CD4-positive, alpha-beta memory T cell (primary cell): ENCODE data around the gene EIF4EBP2. TPM values are rescaled to one million over a fixed set of nuclear protein-coding genes. Genes with fewer than 3 reads are reported as not detected.
A peak's percentile ranks its signal among the peaks of the same experiment; 100 is the strongest.

Source experiments
- CTCF ChIA-PET: fragments of 350-600 bp; sonication (Branson Sonifier 250); formaldehyde crosslinking; loops from one replicate; lab custom pipeline; 2021; ENCODE audit warnings: inconsistent platforms; ENCODE audit not compliant: partially characterized antibody; lab: Charles Lee
- POLR2A ChIA-PET: fragments of 350-600 bp; sonication (Branson Sonifier 250); formaldehyde crosslinking; loops from one replicate; lab custom pipeline; 2021; ENCODE audit not compliant: partially characterized antibody; lab: Charles Lee
- DNase-seq, 5 donors: peaks; one replicate each; pipeline versions ENCODE4 v3.0.0 to v3.0.0-alpha.2; 2020 to 2022; ENCODE audit warnings: mixed read lengths in 1 of 5
- H3K27ac ChIP-seq: one replicate; pipeline ENCODE4 v1.7.0; 2013; ENCODE audit warnings: low read depth, low read length
- H3K27me3 ChIP-seq: 2 replicates; pipeline ENCODE4 v1.7.0; 2013; ENCODE audit warnings: mild to moderate bottlenecking, low read length, moderate library complexity; ENCODE audit not compliant: insufficient read depth
- H3K36me3 ChIP-seq: 2 replicates; pipeline ENCODE4 v1.7.0; 2013; ENCODE audit warnings: mild to moderate bottlenecking, low read length, moderate library complexity; ENCODE audit not compliant: insufficient read depth
- H3K4me1 ChIP-seq: 2 replicates; pipeline ENCODE4 v1.7.0; 2013; ENCODE audit warnings: mild to moderate bottlenecking, low read length, moderate library complexity; ENCODE audit not compliant: insufficient read depth
- H3K4me3 ChIP-seq, 2 donors: one replicate each; pipeline ENCODE4 v1.7.0; 2013; ENCODE audit warnings: low read length in 2 of 2, mild to moderate bottlenecking in 1 of 2
- H3K9me3 ChIP-seq, 2 donors: one replicate each; pipeline ENCODE4 v1.7.0; 2013; ENCODE audit warnings: low read length in 2 of 2, control low read depth in 1 of 2; ENCODE audit not compliant: control insufficient read depth in 1 of 2
- H3K27ac Mint-ChIP-seq, 7 donors: one replicate each; pipeline ENCODE4 v1.8.0; 2020 to 2021; ENCODE audit warnings: mixed read lengths in 7 of 7, mild to moderate bottlenecking in 6 of 7, inconsistent platforms in 3 of 7, moderate library complexity in 3 of 7
- H3K27me3 Mint-ChIP-seq, 2 donors: one replicate each; pipeline ENCODE4 v1.8.0; 2020 to 2021; ENCODE audit warnings: mixed read lengths in 2 of 2
- H3K36me3 Mint-ChIP-seq, 2 donors: one replicate each; pipeline ENCODE4 v1.8.0; 2020 to 2021; ENCODE audit warnings: mixed read lengths in 2 of 2, inconsistent platforms in 1 of 2, mild to moderate bottlenecking in 1 of 2
- H3K4me1 Mint-ChIP-seq, 4 donors: one replicate each; pipeline ENCODE4 v1.8.0; 2020 to 2021; ENCODE audit warnings: mixed read lengths in 4 of 4, mild to moderate bottlenecking in 1 of 4
- H3K4me3 Mint-ChIP-seq, 8 donors: one replicate each; pipeline ENCODE4 v1.8.0; 2020 to 2021; ENCODE audit warnings: mixed read lengths in 8 of 8, mild to moderate bottlenecking in 7 of 8, moderate library complexity in 6 of 8, inconsistent platforms in 3 of 8
- H3K9me3 Mint-ChIP-seq, 8 donors: one replicate each; pipeline ENCODE4 v1.8.0; 2020 to 2021; ENCODE audit warnings: mixed read lengths in 8 of 8, mild to moderate bottlenecking in 5 of 8, inconsistent platforms in 3 of 8, moderate library complexity in 1 of 8
- intact Hi-C: fragments of 100-400 bp; cut with micrococcal nuclease; formaldehyde crosslinking; loops from one replicate; pipeline ENCODE4 v1.15.1; 2023
- polyA plus RNA-seq, 2 donors: library from polyadenylated mRNA; unstranded; fragments of 300-500 nt; fragmentation: Illumina TruSeq; gene quantifications; one replicate each; pipeline ENCODE4 v1.2.3, GENCODE V29; 2021
- total RNA-seq, 2 experiments: library from RNA; stranded (reverse); gene quantifications; one replicate each; pipeline ENCODE4 v1.2.3, GENCODE V29; 2021

EIF4EBP2 gene
- total and polyA plus RNA-seq, 4 experiments from 2014 or later, result 54.5 to 83.9 (median 62.3) TPM

DNA sequence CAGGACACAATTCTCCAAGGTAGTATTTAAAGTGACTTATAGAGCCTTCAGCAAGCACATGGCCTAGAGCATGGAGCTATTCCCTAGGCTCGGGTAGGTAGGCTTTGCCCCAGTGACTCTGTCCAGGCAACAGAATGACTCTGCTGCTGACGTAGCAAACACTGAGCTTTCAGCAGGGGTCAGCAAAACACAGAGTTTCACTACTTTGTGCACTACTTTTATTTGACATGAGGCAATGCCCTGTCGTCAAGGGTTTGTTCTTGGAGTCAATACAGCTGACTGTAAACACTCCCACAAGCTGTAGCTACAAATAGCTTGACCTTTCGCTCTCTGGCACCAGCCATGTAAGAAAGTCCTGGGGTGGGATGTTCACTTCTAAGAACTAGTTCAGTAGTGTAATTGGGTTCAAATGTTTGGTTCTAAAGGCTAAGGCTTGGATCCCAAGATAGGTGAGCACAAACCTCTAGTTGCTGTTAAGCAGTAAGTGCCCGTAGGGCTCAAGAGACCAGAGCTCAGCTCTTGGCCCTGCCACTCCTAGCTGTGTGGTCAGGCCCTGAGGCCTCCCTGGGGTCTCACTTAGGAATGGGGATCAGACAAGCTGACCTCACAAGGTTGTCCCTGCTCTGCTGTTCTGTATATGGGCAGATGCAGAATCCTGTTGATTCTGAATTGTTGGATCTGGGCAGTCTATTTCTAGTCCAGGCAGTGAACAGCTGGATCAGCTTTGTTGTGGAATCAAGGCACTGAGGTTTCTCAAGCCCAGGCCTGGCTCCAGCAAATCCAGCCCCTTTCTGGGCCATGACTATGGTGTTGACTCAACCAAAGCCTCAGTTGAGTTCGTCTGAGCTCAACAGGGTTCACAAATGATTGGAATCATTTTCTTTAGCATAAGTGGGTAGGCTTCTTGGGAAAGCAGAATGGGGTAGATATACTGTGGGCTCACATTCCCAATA is 26.8 kb downstream of the EIF4EBP2 start:
- Histone ChIP-seq H3K4me1 (peaks cover 35% of the 10 kb centered on the region), H3K27me3 (no peaks in the 10 kb centered on the region), H3K9me3 (no peaks in the 10 kb centered on the region), H3K36me3 (peaks cover 15% of the 10 kb centered on the region), H3K4me3 (no peak overlapping the region), H3K27ac (no peak overlapping the region)
- H3K9me3 Mint-ChIP-seq, result no peaks in the 10 kb centered on the region
- H3K4me3 Mint-ChIP-seq, result peak overlapping the region in 1 of 8 donors; percentile 39
- CTCF ChIA-PET, result interaction anchor here (1.1 to 1.5 kb wide), 2 partner anchors 25 to 45 kb away, joined by 3 to 7 read pairs; no protein-coding TSS in a partner anchor
- intact Hi-C loops, result no loop called here
- POLR2A ChIA-PET, result interaction anchor here (0.6 to 2.3 kb wide), 4 partner anchors 12 to 33 kb away, joined by 3 to 22 read pairs (median 3); partner anchors contain the start of gene EIF4EBP2
- peak overlapping the region; percentile 52 to 99 (median 94) for H3K27ac Mint-ChIP-seq
- DNase-seq, result no peak
- peaks cover 16 to 44% (median 35%) of the 10 kb centered on the region in 4 donors for H3K4me1 Mint-ChIP-seq
- peaks cover 12 to 31% of the 10 kb centered on the region in 2 donors for H3K36me3 Mint-ChIP-seq
- H3K27me3 Mint-ChIP-seq, result no peaks in the 10 kb centered on the region

DNA sequence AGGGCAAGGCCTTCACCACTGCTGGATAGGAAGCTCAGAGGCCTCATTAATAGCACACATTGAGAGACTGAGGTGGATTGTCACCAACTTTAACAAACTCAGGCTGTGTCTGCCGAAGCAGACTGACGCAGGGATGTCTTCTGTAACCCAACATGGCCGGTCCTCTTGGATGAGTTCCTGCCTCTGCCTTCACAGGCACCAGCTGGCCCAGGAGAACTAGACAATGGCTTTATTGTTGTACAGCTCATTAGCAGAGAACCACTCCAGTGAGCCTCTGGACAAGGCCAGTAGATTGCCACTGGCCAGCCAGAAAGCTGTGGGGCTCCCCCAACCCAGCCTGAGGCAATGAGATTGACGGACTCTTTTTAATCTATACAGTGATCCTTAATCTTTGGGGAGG is 28.2 kb downstream of the EIF4EBP2 start:
- no peak for DNase-seq
- CTCF ChIA-PET, result interaction anchor here (1.2 to 2.0 kb wide), 3 partner anchors 27 to 210 kb away, joined by 3 to 9 read pairs (median 7); no protein-coding TSS in a partner anchor
- Mint-ChIP-seq H3K36me3 (peaks cover 7 to 20% of the 10 kb centered on the region in 2 donors), H3K4me1 (peaks cover 16 to 46% (median 34%) of the 10 kb centered on the region in 4 donors), H3K27me3 (no peaks in the 10 kb centered on the region), H3K9me3 (no peaks in the 10 kb centered on the region), H3K27ac (peak overlapping the region; percentile 76 to 99 (median 94)), H3K4me3 (peak overlapping the region in 7 of 8 donors; percentile 86 to 92 (median 89))
- peaks cover 35% of the 10 kb centered on the region for H3K4me1 ChIP-seq
- no peak overlapping the region for H3K27ac ChIP-seq
- no peaks in the 10 kb centered on the region for H3K9me3 ChIP-seq
- POLR2A ChIA-PET, result interaction anchor here (2.3 kb wide), 1 partner anchor 28 kb away, joined by 22 read pairs; the partner anchor contains the start of gene EIF4EBP2
- intact Hi-C loops, result no loop called here
- peaks cover 5% of the 10 kb centered on the region for H3K36me3 ChIP-seq
- H3K27me3 ChIP-seq, result no peaks in the 10 kb centered on the region
- H3K4me3 ChIP-seq, result no peak overlapping the region

DNA sequence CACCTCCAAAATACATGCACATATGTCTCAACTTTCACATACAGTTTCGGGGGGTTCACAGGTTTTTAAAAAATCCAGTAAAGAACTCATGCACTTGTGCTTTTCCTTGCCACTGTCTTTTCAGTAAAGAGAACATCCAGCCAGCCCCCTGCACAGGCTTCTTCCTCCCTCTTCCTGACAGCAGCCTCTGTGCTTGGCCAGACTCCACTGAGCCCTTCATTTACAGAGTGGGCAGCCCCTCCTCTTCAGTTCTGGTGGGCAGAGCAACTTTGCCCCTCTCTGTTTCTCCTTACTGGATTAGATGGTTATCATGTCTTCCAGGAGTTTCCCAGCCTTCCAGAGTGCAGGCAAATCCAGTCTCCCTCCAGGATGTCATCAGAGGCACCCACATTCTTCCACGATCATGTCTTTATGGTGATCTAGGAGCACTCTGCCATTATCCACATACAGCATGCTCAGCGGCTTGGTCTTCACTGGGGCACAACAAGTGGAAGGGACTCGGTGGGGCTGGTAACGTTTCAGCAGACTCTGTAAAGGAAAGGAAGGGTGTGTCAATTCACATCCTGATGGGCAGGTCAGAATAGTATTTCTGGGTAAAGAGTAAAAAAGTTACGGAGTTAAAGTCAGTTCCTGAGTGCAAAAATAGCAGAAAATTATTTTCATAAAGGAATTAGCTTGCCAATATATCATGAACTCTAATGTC is 28.8 kb downstream of the EIF4EBP2 start:
- Mint-ChIP-seq H3K9me3 (no peaks in the 10 kb centered on the region), H3K4me3 (peak overlapping the region; percentile 86 to 92 (median 89)), H3K27ac (peak overlapping the region; percentile 76 to 99 (median 94)), H3K27me3 (no peaks in the 10 kb centered on the region), H3K4me1 (peaks cover 16 to 46% (median 34%) of the 10 kb centered on the region in 4 donors), H3K36me3 (peaks cover 7 to 15% of the 10 kb centered on the region in 2 donors)
- intact Hi-C loops, result no loop called here
- ChIA-PET CTCF (interaction anchor here (0.9 to 2.0 kb wide), 6 partner anchors 27 to 211 kb away, joined by 3 to 9 read pairs (median 3); no protein-coding TSS in a partner anchor), POLR2A (interaction anchor here (0.8 to 2.3 kb wide), 3 partner anchors 27 to 28 kb away, joined by 4 to 22 read pairs (median 5); partner anchors contain the start of gene EIF4EBP2)
- peak in 1 of 5 donors; percentile 12 for DNase-seq
- Histone ChIP-seq H3K27ac (peak overlapping the region; percentile 6), H3K36me3 (no peaks in the 10 kb centered on the region), H3K27me3 (no peaks in the 10 kb centered on the region), H3K9me3 (no peaks in the 10 kb centered on the region), H3K4me3 (peak overlapping the region; percentile 48 to 55), H3K4me1 (peaks cover 35% of the 10 kb centered on the region)

DNA sequence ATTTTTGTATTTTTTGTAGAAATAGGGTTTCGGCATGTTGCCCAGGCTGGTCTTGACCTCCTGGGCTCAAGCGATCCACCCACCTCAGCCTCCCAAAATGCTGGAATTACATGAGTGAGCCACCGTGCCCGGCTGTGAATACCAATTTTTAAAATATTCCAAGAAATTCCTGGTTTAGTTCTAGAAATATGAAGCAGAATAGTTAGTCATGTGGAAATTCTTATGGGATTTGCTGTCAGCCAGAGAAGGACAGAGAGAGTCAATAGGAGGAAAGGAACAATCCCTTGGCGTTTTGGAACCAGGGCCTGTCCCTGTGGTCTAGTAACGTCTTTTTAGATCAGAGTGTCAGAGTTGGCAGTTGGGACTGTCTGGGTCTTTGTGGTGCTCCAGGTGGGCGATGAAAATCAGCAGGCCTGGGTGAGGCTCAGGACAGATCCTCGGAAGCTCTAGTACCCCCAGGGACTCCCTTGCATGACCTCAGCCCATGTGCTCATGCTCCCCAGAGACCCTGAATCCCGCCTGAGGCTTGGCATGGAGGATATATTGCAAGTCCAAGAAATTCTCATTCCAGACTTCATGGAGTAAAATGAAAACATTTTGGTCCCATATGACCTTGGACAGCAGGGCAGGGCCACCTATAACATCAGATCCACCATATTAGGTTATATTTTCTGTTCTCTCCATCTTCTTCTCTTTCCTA is 29.8 kb downstream of the EIF4EBP2 start:
- Histone ChIP-seq H3K27ac (no peak overlapping the region), H3K36me3 (no peaks in the 10 kb centered on the region), H3K27me3 (no peaks in the 10 kb centered on the region), H3K4me1 (peaks cover 35% of the 10 kb centered on the region), H3K4me3 (no peak overlapping the region), H3K9me3 (no peaks in the 10 kb centered on the region)
- intact Hi-C loops, result no loop called here
- H3K27me3 Mint-ChIP-seq, result peaks cover 0 to 5% of the 10 kb centered on the region in 2 donors
- H3K36me3 Mint-ChIP-seq, result peaks cover 4 to 13% of the 10 kb centered on the region in 2 donors
- no peaks in the 10 kb centered on the region for H3K9me3 Mint-ChIP-seq
- H3K4me3 Mint-ChIP-seq, result peak overlapping the region in 5 of 8 donors; percentile 10 to 92 (median 33)
- ChIA-PET CTCF (interaction anchor here (0.9 to 2.0 kb wide), 5 partner anchors 27 to 212 kb away, joined by 3 to 9 read pairs (median 3); no protein-coding TSS in a partner anchor), POLR2A (interaction anchor here (0.8 to 1.0 kb wide), 2 partner anchors 28 to 29 kb away, joined by 4 to 5 read pairs; no protein-coding TSS in a partner anchor)
- H3K4me1 Mint-ChIP-seq, result peaks cover 16 to 46% (median 34%) of the 10 kb centered on the region in 4 donors
- H3K27ac Mint-ChIP-seq, result peak overlapping the region in 6 of 7 donors; percentile 15 to 95 (median 62)
- DNase-seq, result no peak

DNA sequence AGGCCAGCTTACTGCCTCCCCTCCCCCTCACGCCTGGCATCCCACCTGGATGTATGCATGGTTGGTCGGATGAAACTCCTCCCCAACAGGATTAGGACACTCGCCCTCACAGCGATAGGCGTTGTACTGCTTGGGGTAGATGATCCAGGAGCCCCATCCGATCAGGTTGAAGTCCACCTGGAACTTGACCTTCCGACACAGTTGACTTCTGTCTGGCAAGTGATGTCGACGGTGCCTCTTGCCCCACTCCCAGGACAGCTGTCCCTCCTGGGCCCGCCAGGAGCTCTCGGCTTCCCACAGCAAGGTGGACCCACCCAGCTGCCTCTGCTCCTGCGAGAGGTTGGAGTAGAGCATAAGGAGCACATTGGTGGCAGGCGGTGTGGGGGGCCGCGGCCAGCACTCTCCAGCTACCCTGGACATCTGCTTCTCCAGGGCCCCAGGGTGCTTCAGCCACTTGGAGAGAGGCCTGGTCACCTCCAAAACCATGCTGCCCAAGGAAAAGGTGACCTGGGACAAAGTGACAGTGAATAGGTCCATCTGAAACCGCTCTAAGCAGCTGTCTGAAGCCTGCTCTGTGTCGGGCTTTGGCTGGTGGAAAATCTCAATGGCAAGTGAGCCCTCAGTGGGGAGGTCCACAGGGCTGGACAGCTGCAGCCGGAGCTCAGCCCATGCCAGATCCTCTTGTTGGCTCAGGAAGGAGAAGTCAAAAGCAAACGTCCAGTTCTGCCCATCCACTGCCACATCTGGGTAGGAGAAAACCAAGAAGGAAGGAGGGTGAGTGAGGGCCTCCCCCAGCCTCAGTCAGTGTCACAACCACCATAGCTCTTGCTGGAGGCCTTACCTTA is 31.5 kb downstream of the EIF4EBP2 start:
- peaks cover 4% of the 10 kb centered on the region in 2 donors for H3K36me3 Mint-ChIP-seq
- H3K27me3 Mint-ChIP-seq, result peaks cover 11 to 14% of the 10 kb centered on the region in 2 donors
- H3K27ac ChIP-seq, result no peak overlapping the region
- peaks cover 6% of the 10 kb centered on the region for H3K27me3 ChIP-seq
- no peaks in the 10 kb centered on the region for H3K36me3 ChIP-seq
- CTCF ChIA-PET, result interaction anchor here (0.6 kb wide), 1 partner anchor 883 kb away, joined by 3 read pairs; the partner anchor contains the start of gene SLC29A3
- no peak for DNase-seq
- H3K9me3 Mint-ChIP-seq, result no peaks in the 10 kb centered on the region
- H3K27ac Mint-ChIP-seq, result peak overlapping the region in 1 of 7 donors; percentile 88
- H3K4me1 ChIP-seq, result peaks cover 39% of the 10 kb centered on the region
- H3K4me3 ChIP-seq, result no peak overlapping the region
- H3K9me3 ChIP-seq, result no peaks in the 10 kb centered on the region
- intact Hi-C loops, result no loop called here
- POLR2A ChIA-PET, result interaction anchor here (0.6 to 1.3 kb wide), 3 partner anchors 10 to 239 kb away, joined by 3 to 4 read pairs (median 3); no protein-coding TSS in a partner anchor
- no peak overlapping the region for H3K4me3 Mint-ChIP-seq
- H3K4me1 Mint-ChIP-seq, result peaks cover 16 to 51% (median 36%) of the 10 kb centered on the region in 4 donors
